Measurements from ENCODE around the gene LBP.
"Not testable (repeated sequence)": the region's sequence is repeated elsewhere in the genome, so short reads cannot be mapped to it uniquely, and the experiment has no call there.

GRCh38 chr20:38339521-38339896 is 6.8 kb upstream of the LBP start:
- TF ChIP-seq, protein P1, sequence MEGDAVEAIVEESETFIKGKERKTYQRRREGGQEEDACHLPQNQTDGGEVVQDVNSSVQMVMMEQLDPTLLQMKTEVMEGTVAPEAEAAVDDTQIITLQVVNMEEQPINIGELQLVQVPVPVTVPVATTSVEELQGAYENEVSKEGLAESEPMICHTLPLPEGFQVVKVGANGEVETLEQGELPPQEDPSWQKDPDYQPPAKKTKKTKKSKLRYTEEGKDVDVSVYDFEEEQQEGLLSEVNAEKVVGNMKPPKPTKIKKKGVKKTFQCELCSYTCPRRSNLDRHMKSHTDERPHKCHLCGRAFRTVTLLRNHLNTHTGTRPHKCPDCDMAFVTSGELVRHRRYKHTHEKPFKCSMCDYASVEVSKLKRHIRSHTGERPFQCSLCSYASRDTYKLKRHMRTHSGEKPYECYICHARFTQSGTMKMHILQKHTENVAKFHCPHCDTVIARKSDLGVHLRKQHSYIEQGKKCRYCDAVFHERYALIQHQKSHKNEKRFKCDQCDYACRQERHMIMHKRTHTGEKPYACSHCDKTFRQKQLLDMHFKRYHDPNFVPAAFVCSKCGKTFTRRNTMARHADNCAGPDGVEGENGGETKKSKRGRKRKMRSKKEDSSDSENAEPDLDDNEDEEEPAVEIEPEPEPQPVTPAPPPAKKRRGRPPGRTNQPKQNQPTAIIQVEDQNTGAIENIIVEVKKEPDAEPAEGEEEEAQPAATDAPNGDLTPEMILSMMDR (IDR thresholded peaks at IDR 0.05; ENCODE audit: low read length), result not testable (repeated sequence)
- TF ChIP-seq EZH2 (IDR thresholded peaks at IDR 0.05; ENCODE audit: borderline replicate concordance, low read length), result not testable (repeated sequence)

Measured in OCI-LY1 (cell line).